ENCODE data around the gene STAM. TPM values are rescaled to one million over a fixed set of nuclear protein-coding genes. Genes with fewer than 3 reads are reported as not detected.

STAM gene
- total RNA-seq, 1 donor from 2014 or later: 27.8 TPM

GRCh38 chr10:17652585-17652984 lies 8.6 kb downstream of the STAM start:
- no peaks in the 10 kb centered on the region for H3K27me3 Mint-ChIP-seq

GRCh38 chr10:17655009-17655408 lies 11.1 kb downstream of the STAM start:
- peaks cover 36% of the 10 kb centered on the region for H3K9me3 Mint-ChIP-seq (ENCODE audit: low read depth)
- no peak for DNase-seq (ENCODE audit: low spot score, unreplicated experiment)
- no peaks in the 10 kb centered on the region for H3K27me3 Mint-ChIP-seq
- H3K36me3 Mint-ChIP-seq (ENCODE audit: insufficient read depth): peaks cover 28% of the 10 kb centered on the region
- no peak overlapping the region for H3K27ac Mint-ChIP-seq
- TF ChIP-seq CTCF (IDR thresholded peaks at IDR 0.05; ENCODE audit: unreplicated experiment): no peak
- no peak overlapping the region for H3K4me3 Mint-ChIP-seq (ENCODE audit: low read depth)
- peaks cover 5% of the 10 kb centered on the region for H3K4me1 Mint-ChIP-seq (ENCODE audit: low read depth)

More at GRCh38 chr10:17652585-17652984, 8.6 kb downstream of the STAM start:
- DNase-seq (ENCODE audit: low spot score, unreplicated experiment): no peak
- H3K27ac Mint-ChIP-seq: no peak overlapping the region
- no peak overlapping the region for H3K4me3 Mint-ChIP-seq (ENCODE audit: low read depth)
- H3K4me1 Mint-ChIP-seq (ENCODE audit: low read depth): peaks cover 5% of the 10 kb centered on the region
- H3K36me3 Mint-ChIP-seq (ENCODE audit: insufficient read depth): peaks cover 28% of the 10 kb centered on the region
- H3K9me3 Mint-ChIP-seq (ENCODE audit: low read depth): peaks cover 24% of the 10 kb centered on the region
- TF ChIP-seq CTCF (IDR thresholded peaks at IDR 0.05; ENCODE audit: unreplicated experiment): no peak

GRCh38 chr10:17655567-17656146 lies 11.7 kb downstream of the STAM start:
- Mint-ChIP-seq H3K27ac (no peak overlapping the region), H3K36me3 (ENCODE audit: insufficient read depth) (peaks cover 27% of the 10 kb centered on the region), H3K27me3 (no peaks in the 10 kb centered on the region), H3K4me1 (ENCODE audit: low read depth) (peaks cover 3% of the 10 kb centered on the region), H3K4me3 (ENCODE audit: low read depth) (no peak overlapping the region), H3K9me3 (ENCODE audit: low read depth) (peaks cover 36% of the 10 kb centered on the region)
- TF ChIP-seq CTCF (IDR thresholded peaks at IDR 0.05; ENCODE audit: unreplicated experiment): no peak
- DNase-seq (ENCODE audit: low spot score, unreplicated experiment): no peak

- peaks cover 36% of the 10 kb centered on the region for H3K9me3 Mint-ChIP-seq (ENCODE audit: low read depth)
- H3K4me1 Mint-ChIP-seq (ENCODE audit: low read depth): no peaks in the 10 kb centered on the region
- H3K36me3 Mint-ChIP-seq (ENCODE audit: insufficient read depth): peaks cover 33% of the 10 kb centered on the region
- H3K27ac Mint-ChIP-seq: no peak overlapping the region
- H3K27me3 Mint-ChIP-seq: no peaks in the 10 kb centered on the region
- H3K4me3 Mint-ChIP-seq (ENCODE audit: low read depth): no peak overlapping the region
- DNase-seq (ENCODE audit: low spot score, unreplicated experiment): no peak
- no peak for TF ChIP-seq CTCF (IDR thresholded peaks at IDR 0.05; ENCODE audit: unreplicated experiment)
Measured at GRCh38 chr10:17657103-17657500, 13.2 kb downstream of the STAM start.

- Mint-ChIP-seq H3K36me3 (ENCODE audit: insufficient read depth) (peaks cover 31% of the 10 kb centered on the region), H3K27me3 (no peaks in the 10 kb centered on the region), H3K9me3 (ENCODE audit: low read depth) (peaks cover 27% of the 10 kb centered on the region), H3K4me1 (ENCODE audit: low read depth) (no peaks in the 10 kb centered on the region), H3K4me3 (ENCODE audit: low read depth) (no peak overlapping the region), H3K27ac (no peak overlapping the region)
- no peak for DNase-seq (ENCODE audit: low spot score, unreplicated experiment)
- TF ChIP-seq CTCF (IDR thresholded peaks at IDR 0.05; ENCODE audit: unreplicated experiment): no peak
Measured at GRCh38 chr10:17659365-17659764, 15.4 kb downstream of the STAM start.
